Stimulated activated CD4-positive, alpha-beta T cell treated with anti-CD3 and anti-CD28 coated beads, Interleukin-12 subunit alpha, Interleukin-12 subunit beta, amount 100 ng/mL, for 48 hours (primary cell): ENCODE results near the gene NTMT2.
"Not testable (repeated sequence)": the region's sequence is repeated elsewhere in the genome, so short reads cannot be mapped to it uniquely, and the experiment has no call there.

Experiments used
- DNase-seq, 3 donors: peaks; one replicate each; pipeline ENCODE4 v3.0.0-alpha.2; 2020; ENCODE audit warnings: low read depth in 2 of 3, low spot score in 1 of 3

NTMT2 gene

DNA sequence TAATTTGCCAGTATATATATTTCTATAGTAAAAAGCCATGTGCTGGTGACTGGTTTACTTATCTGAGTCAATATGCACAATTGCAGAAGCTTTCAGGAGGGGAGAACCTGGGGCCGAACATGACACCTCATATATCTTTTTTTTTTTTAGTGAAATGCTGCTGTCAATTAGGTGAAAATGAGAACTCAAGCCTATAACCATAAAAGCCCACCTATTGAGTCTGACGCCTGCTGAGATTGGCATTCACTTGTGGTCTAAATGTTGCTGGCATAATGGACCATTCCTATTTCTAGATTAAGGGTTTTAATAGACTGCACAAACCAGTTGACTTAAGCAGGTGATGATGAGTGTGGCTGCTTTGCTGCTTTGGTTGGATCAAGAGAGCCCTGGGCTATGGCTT lies 10.8 kb downstream of the NTMT2 start:
- DNase-seq, result no peak

DNA sequence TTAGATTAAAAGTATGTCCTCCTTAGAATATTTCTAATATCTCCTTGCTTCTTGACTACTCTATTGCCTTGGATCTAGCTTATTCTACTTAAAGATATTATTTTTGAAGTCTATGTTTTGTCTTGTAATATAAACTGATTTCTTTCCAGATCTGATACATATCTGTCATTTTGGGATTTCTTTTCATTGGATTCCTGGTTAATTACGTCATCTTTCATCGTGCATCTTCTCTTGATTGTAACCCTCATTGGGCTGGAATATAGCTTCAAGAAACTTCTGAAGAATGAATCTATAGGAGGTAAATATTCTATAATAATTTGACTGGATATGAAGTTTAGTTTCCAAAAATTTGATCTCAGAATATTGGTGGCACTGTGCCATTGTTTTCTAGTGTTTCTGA lies 12.1 kb downstream of the NTMT2 start:
- DNase-seq, result no peak

DNA sequence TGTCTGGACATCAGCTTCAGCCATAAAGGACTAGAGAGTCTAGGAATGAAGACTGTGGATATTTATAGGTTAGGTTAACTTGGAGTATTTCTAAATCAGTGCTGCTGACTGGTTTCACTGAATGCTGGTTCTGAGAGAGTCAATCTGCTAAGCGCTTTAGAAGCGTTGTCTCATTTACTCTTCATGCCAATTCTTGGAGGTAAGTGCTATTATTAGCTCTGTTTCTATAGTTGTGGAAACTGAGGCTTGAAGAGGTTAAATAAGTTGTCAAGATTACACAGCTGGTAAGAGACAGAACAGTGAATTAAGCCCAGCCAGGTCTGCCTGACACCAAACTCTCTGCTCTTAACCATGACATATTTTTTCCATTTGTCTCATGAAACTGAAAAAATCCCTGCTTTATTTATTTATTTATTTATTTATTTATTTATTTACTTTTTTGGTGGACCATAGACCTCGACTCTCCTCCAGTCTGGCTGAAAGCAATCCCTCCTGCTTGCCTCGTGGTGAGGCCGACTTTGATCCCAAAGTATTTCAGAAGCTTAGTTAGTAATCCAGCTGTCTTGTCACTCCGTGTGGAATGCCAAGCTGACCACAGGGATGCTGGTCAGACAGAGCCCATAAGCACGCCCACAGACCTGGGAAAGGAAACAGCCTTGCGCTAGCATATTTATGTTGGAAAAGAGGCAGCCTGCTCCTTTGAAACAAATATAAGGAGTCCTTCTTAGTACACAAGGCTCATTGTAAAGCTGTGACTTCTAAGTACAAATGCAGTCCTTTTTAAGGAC lies 16.9 kb downstream of the NTMT2 start:
- DNase-seq, result no peak

DNA sequence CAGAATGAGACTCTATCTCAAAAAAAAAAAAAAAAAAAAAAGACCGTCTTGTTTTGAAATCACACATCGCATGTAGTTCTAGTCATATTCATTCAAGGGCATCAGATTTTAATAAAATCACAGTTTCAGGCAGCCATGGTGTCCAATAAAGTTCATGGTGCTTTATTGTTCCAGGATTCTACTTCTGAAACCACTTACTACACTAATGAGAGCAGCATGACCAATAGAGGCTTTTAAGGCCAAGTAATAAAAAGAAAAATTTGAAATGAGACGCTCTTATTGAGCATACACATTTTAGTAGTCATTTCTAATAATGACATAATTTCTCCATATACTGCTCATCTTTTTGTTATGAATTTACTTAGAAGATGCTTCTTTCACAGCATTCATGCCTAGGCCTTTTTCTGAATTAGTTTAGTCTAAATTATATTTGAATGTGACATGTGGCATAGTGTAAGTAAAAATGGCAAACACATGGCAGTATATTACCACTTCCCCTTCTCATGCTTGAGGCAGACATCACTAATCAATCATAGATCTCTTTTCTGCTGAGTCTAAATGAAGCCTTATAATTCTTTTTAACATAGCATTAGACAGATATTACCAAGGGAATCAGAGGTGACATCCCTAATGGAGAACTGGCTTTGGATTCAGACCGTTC lies 18.5 kb downstream of the NTMT2 start:
- no peak for DNase-seq

DNA sequence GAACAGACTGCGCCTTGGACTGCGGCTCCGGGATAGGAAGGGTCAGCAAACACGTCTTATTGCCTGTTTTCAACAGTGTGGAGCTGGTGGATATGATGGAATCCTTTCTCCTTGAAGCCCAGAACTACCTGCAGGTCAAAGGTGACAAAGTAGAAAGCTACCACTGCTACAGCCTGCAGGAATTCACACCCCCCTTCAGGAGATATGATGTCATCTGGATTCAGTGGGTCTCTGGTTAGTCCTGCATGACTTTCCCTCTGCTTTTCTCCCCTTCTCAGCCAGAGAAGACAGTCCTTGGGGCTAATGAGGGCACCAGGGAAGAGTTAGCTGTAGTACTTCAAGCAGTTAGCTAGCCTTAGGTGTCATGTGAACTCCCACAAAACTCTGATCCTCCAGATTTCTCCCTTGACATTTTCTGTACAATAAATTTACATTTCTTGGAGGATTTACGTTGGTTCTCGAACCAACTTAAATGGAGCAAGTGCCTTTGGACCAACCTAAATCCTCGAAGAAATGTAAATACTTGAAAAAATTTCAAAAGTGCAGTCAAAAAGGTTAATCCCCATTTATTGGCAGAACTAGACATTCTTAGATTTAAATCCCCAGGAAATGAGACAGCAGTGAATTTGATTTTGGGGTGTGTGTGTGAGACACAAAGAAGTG lies 20.9 kb downstream of the NTMT2 start:
- no peak for DNase-seq

DNA sequence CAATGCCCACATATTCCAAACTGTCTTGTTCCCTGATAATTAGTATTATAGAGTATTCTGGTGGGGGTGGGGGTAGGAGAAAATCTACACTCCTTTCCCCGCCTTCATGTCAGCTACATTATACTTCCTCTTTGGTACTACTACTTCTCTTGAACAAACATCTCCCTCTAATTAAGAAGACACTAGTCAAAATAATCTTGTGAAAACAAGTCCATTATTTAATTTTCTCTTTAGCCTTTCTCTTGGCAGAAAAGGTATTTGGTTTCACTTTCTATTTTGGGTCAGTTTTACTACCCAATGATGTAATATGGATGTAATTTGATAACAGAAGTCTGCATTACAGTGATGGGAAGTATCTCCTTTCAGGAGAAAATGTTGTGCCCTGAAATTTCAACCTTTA lies 22.5 kb downstream of the NTMT2 start:
- DNase-seq, result no peak

DNA sequence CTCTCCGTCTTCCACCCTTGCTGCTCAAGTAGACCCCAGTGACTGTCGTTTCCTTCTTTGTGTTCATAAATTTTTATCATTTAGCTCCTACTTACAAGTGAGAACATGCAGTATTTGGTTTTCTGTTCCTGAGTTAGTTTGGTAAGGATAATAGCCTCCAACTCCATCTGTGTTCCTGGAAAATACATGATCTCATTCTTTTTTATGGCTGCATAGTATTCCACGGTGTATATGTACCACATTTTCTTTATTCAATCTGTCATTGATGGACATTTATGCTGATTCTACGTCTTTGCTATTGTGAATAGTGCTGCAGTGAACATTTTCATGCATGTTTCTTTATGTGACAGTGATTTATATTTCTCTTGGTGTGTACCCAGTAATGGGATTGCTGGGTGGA lies 24.8 kb downstream of the NTMT2 start:
- DNase-seq, result not testable (repeated sequence)

DNA sequence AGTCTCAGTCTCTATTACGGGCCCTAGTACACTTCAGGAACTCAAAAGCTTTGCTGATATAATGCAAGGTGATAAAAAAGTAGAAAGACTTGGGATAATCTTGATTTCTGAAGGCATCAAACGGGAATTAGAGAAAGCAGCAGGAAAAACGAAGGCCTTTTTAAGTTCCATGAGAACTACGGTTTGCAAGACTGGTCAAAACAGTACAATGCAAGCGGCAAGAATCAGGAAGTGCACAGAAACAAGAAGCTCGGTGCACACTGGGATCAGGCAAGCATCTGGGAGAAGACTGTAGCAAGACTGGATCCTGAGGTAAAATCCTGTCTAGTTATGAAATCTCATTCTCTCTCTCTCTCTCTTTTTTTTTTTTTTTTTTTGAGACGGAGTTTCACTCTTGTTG lies 28.6 kb downstream of the NTMT2 start:
- no peak for DNase-seq

DNA sequence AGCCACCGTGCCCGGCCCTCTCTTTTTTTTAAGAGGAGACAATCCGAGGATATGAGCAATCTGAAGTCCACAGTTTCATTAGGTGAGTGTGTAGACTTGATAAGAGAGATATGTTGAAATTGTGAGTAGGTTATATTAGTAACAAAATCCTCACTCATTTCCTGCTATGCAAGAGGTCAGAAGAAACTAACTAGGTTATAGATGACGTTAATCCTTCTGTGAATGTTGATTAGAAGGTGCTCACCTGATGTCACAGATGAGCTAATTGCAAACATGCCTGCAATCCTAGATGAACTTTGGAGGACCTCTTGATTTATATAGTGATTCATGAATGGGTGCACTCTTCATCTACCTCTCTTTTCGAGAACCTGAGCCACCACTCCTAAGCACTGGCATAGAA lies 29.3 kb downstream of the NTMT2 start:
- DNase-seq, result no peak

DNA sequence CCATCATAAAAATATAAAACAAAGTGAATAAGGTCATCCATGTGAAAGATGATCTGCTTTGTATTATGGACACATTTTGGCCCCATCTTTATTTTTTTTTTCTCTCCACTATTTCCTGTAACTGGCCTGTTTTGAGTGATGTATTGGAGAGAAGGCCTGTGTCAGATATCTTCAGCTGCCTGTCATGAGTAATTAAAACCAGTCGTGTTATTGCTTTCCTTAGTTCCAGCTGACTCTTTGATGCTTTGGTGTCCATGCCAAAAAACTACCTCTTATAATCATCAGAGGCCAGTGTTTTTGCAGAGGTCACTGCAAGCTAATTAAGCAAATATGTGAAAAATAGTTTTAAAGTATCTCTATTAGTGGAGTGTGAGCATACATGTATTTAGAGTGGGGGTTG lies 29.7 kb downstream of the NTMT2 start:
- no peak for DNase-seq

DNA sequence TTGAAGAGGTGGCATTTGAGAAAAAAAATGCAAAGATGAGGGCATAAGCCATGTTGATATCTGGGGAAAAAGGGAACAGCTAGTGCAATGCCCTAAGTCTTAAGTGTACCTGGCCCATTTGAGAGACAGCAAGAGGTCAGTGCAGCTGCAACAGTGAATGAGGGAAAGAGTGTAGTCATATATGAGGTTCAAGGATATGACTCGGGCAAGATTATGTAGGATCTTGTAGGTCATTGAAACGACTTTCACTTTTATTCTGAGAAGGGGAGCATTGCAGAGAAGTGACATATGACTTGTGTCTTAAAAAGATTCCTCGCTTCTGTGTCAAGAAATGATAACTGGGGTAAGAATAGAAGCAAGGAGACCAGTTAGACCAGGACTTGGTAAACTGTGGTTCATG lies 31.0 kb downstream of the NTMT2 start:
- DNase-seq, result no peak

DNA sequence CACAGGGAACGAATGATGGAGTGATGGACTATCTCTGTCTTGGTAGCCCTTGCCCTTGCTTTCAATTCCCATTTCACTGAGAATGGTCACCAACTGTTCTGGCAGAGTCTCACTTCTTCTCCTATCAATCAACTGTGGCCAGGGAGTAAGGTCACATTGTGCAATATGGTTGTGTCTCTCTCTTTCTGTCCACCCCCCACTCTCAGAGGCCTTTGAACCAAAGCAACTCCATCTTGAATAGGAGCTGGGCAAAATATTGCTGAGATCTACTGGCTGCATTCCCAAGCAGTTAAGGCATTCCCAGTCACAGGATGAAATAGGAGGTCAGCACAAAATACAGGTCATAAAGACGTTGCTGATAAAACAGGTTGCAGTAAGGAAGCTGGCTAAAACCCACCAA lies 36.7 kb downstream of the NTMT2 start:
- DNase-seq, result no peak

DNA sequence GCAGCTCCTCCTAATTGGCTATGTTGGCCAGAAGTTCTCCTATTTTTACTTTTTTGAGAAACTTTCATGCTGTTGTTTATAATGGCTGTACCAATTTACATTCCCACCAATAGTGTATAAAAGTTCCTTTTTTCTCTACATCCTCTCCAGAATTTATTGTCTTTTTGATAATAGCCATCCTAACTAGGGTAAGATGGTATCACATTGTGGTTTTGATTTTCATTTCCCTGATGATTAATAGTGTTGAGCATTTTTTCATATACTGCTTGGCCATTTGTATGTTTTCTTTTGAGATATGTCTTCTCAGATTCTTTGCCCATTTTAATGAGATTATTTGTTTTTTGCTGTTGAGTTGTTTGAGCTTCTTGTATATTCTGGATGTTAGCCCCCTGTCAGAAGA lies 46.8 kb downstream of the NTMT2 start:
- no peak for DNase-seq

DNA sequence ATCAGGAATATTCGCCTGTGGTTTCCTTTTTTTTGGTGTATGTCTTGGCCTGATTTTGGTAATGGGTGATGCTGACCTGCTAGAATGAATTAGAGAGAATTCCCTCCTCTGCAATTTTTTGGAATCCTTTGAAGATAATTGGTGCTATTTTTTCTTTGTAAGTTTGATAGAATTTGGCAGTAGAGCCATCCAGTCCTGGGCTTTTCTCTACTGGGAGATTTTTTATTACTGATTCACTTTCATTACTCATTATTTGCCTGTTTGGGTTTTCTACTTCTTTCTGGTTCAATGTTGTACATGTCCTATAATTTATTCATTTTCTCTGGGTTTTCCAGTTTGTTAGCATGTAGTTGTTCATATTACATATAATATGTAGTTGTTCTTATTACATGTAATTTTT lies 48.7 kb downstream of the NTMT2 start:
- no peak for DNase-seq

DNA sequence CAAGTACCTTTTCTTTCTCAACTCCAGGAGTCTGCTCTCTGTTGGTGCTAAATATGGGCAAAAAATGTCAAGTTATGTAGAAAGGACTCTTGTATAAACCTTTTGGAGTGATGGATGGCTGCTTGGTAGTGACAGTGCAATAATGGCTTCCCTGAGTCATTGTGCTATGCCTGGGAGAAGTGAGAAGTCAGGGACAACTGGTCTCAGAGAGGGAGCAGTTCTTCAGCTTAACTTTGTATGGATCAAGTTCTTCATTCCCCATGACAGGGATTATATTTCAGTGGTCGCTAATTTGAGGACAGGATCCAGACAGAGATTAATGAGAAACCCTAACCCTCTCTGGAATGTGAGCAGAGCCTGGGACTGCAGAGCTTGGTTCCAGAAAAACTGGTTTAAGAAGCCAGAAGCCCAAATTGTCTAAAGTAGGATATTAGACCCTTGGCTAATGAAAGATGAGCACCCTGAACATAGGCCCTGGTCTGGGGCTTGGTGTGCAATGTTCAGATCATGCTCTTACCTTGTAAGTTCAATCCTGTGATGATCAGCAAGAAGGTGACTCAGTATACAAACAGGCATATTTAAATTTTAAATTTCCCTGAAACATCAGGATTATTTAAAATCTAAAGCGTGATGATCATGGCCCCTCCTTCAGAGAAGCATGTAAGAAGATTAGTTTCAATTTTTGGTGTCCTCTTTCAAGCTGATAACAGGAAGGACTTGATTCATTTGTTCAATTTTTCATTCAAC lies 50.9 kb downstream of the NTMT2 start:
- no peak for DNase-seq

DNA sequence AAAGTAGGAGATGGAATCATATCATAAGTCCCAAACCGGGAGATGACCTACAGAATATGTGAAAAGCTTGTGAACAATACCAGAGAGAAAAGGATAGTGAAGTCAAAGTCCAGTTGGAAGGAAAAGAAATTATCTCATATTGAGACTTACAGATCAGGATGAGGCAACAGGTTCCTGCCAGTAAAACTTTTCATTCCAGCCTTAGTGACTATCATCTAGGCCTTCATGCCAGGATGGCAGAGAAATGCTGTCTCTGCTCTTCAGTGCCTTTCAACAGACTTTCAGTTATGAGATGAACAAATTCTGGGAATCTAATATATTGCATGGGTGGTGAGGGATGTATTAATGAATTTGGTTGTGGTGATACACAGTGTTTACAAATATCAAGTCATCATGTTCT lies 52.3 kb downstream of the NTMT2 start:
- DNase-seq, result no peak

DNA sequence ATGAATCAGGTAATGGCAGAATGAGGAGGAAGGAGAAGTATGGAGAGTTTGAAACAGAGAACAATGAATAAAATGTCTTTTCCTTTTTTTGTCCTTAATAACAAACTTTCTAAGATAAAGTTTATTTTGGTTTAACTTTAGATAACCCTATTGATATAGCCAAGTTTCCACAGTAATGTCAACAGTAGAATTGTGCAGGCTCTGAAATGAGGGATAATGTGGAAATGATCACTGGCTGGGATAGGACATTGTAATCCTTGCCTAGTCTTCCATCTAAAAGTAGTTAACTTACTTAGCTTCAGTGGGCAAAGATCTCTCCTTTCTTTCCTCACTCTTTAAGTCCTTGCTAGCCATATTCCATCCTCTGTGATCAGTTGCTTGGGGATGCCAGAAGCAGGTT lies 52.8 kb downstream of the NTMT2 start:
- DNase-seq, result no peak

DNA sequence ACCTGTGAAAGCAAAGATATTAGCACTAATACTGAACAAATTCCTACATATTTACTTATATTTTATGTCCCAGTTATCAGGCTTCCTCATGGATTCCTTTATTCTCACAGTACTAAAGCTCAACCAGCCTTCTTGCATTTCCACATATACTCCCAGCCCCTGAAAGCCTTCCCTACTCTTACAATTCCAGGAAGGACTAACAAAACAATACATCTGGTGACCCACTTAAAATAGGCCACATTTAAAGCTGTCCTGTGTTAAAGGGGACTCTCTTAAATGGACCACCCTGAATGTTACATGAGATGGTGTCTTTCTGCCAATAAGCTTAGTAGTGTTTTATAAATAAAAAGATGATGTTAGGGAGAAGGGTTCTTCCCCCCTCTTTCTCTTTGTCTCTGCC lies 54.4 kb downstream of the NTMT2 start:
- no peak for DNase-seq

DNA sequence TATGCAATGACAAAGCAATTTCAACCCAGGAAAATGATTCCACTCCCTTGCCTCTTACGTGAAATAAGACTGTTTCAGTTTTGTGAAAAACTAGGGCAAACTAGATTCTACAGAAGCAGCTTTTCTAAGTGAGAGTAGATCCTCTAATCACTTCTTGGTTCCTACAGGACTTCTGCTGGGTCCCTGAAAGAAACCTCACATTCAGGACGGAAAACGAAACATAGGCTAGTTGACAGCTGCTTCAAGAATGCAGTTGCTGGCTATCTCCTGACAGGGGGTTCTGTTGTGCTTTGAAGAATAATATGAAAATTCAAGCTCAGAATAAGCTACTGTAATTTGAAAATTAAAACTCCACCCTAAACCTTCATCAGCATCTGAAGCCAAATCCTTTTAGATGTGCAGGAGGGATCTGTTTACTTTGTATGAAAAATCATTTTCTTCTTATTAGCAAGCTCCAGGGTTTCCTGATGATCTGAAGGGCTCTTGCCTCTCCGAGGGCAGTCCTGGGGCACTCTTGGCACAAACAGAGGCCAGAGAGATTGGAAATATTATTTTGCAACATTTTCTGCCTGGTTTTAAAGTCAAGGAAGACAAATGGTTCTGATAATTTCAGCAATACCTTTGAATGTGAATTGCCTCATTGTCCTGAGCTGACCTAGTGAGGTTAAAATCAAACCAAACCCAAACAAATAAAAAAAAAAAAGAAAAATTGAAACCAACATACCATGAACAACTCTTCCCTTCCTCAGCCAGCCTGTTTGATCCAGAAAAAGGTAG lies 55.0 kb downstream of the NTMT2 start:
- DNase-seq, result no peak

DNA sequence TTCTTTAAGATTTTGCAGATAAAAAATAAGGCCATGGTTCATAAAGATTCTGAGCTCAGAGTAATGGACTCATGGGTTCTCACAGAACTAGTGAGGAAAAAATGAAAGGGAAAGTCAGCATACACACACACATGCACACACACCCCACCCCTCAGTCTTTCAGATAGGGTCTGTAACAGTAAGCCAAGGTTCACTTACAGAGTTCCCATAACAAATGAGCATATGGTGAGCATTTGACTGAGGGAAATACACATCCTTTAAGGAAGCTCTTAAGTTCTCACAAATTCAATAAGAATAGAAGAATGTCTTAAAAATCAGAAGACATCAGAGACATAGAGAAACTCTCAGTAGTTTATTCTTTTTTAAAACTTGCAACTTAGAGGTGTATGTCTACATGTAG lies 57.9 kb downstream of the NTMT2 start:
- DNase-seq, result no peak

DNA sequence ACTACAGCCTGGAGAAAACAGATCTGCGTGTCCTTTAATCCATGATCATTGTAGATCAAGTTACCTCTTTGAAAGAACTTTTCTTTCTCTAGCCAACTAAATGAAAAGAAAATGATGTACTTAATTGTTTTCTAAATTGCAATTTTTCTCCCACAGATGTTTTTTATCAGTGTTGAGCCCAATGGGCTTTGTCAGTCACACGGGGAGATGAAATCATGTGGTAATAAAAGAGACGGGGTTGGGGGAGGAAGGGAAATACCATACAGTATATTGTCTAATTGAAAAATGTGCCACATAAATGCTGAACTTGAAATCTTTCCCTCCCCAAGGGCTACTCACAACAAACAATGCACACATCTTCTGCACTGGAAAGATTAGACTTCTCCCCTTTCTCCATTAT lies 58.4 kb downstream of the NTMT2 start:
- no peak for DNase-seq
